ENCODE measurements around the gene GRAMD1B. TPM values are rescaled to one million over a fixed set of nuclear protein-coding genes. Genes with fewer than 3 reads are reported as not detected.

GRAMD1B gene
- total RNA-seq, 6 experiments from 2014 or later = 1.0 to 2.0 (median 1.5) TPM

DNA sequence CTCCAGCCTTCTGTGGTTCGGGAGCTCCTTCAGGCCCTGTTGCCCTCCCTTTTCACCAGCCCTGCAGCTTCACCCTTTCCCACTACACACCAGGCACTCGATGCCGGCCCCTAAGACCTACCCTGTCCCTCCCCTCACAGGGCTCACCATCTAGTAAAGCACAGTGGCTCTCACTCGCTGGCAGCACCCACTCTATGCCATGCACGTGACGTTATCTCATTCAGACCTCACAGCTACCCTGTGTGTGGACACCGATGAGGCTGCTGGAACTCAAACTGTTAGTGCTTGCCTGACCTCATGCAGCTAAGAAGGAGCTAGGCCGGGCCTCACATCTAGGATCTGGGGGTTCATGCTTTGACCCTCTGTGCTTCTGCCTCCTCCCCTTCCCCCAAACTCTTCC is 178.9 kb downstream of the GRAMD1B start:
- Histone ChIP-seq H3K36me3 (no peaks in the 10 kb centered on the region), H3K4me3 (no peak overlapping the region), H3K9me3 (no peaks in the 10 kb centered on the region), H3K27ac (no peak overlapping the region), H3K4me1 (no peaks in the 10 kb centered on the region), H3K27me3 (no peaks in the 10 kb centered on the region)
- DNase-seq (no peak), ATAC-seq (no peak)
- intact Hi-C loops (cut with DNase I) = no loop called here
- WGBS (ENCODE audit: insufficient coverage, low coverage, low lambda C conversion rate, missing lambda C conversion rate) = 58% methylated on average over 4 of the region's 8 CpGs
- no peak for TF ChIP-seq POLR2A (IDR thresholded peaks at IDR 0.05)
- TF ChIP-seq, protein P1, sequence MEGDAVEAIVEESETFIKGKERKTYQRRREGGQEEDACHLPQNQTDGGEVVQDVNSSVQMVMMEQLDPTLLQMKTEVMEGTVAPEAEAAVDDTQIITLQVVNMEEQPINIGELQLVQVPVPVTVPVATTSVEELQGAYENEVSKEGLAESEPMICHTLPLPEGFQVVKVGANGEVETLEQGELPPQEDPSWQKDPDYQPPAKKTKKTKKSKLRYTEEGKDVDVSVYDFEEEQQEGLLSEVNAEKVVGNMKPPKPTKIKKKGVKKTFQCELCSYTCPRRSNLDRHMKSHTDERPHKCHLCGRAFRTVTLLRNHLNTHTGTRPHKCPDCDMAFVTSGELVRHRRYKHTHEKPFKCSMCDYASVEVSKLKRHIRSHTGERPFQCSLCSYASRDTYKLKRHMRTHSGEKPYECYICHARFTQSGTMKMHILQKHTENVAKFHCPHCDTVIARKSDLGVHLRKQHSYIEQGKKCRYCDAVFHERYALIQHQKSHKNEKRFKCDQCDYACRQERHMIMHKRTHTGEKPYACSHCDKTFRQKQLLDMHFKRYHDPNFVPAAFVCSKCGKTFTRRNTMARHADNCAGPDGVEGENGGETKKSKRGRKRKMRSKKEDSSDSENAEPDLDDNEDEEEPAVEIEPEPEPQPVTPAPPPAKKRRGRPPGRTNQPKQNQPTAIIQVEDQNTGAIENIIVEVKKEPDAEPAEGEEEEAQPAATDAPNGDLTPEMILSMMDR (IDR thresholded peaks at IDR 0.05) = no peak

DNA sequence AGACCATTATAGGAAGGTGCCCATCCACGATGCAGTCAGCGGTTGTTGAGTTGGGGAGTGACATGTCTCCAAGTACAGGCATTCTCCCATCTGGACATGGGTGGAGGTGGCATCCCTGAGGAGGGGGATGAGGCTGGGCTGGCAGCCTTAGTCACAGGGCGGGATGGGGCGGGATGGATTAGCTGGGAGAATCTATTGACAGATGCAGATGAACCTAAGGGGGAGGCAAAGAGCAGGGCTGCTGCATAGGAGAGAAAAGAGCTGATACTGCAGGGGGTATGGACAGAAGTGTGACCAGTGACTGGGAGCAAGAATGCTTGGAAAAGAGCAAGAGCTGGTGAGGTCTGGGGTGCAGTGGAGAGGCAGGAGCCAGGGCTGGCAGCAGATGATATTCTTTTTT is 181.6 kb downstream of the GRAMD1B start:
- DNase-seq (no peak), ATAC-seq (no peak)
- H3K27me3 ChIP-seq = no peaks in the 10 kb centered on the region
- TF ChIP-seq, protein P1 (IDR thresholded peaks at IDR 0.05) = no peak
- no peak for TF ChIP-seq POLR2A (IDR thresholded peaks at IDR 0.05)
- H3K27ac ChIP-seq = no peak overlapping the region
- no peaks in the 10 kb centered on the region for H3K9me3 ChIP-seq
- H3K36me3 ChIP-seq = no peaks in the 10 kb centered on the region
- no peak overlapping the region for H3K4me3 ChIP-seq
- intact Hi-C loops (cut with DNase I) = no loop called here
- H3K4me1 ChIP-seq = no peaks in the 10 kb centered on the region
- 60% methylated on average over 3 of the region's 4 CpGs for WGBS (ENCODE audit: insufficient coverage, low coverage, low lambda C conversion rate, missing lambda C conversion rate)

DNA sequence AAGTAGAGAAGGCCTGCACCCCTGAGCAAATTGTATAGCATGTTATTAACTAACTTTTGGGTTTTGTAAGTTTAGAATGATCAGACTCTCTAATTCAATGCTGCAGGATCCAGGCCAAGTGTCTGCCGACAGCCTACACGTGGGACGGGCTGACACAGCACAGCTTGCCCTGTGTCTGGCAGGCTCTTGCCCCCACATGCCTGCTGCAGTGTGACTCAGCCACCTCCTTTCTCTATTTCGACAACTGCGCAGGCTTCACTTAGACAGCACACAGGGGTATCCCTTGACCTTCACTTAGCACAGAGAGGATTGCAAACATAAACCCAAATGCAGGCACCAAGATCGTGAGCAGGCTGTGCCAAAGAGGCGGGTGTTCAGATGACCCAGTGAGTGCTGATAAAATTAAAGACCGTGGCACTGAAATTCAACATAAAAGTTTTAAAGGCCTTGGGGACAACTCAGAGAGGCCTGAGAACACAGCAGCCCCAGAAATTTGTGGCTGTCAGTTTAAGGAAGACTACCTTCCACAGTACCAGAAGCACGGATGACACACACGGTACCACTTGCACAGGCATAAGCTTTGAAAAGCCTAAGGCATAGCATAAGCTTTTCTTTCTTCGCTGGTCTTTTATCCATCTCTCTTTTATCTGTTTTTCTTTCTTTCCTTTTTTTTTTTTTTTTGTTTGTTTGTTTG is 186.6 kb downstream of the GRAMD1B start:
- H3K4me1 ChIP-seq = no peaks in the 10 kb centered on the region
- H3K27me3 ChIP-seq = no peaks in the 10 kb centered on the region
- 64% methylated on average over 9 of the region's 11 CpGs for WGBS (ENCODE audit: insufficient coverage, low coverage, low lambda C conversion rate, missing lambda C conversion rate)
- H3K36me3 ChIP-seq = no peaks in the 10 kb centered on the region
- no peaks in the 10 kb centered on the region for H3K9me3 ChIP-seq
- intact Hi-C loops (cut with DNase I) = no loop called here
- no peak overlapping the region for H3K4me3 ChIP-seq
- no peak for DNase-seq
- ATAC-seq = peak in 1 of 4 donors; percentile 33
- H3K27ac ChIP-seq = no peak overlapping the region
- TF ChIP-seq, protein P1 (IDR thresholded peaks at IDR 0.05) = no peak
- no peak for TF ChIP-seq POLR2A (IDR thresholded peaks at IDR 0.05)

DNA sequence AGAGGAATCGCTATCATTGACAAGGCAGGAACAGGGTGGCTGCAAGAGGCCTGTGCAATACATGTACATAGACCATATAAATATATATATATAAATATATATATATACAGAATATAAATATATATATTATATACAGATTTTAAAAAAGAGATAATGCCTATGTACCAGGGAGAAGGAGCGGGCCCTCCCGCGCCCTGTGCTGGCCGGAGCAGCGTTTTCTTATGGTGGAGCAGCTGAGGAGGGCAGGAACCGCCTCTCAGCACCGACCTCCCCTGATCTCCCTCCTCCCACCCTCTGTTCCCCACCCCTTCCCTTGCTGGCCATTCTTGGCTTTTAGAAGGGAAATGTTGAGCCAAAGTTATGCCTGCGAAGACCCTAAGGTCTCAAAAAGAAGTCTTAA is 192.5 kb downstream of the GRAMD1B start:
- H3K27ac ChIP-seq = no peak overlapping the region
- TF ChIP-seq POLR2A (IDR thresholded peaks at IDR 0.05) = no peak
- H3K4me3 ChIP-seq = no peak overlapping the region
- no peak for ATAC-seq
- no peaks in the 10 kb centered on the region for H3K36me3 ChIP-seq
- no peaks in the 10 kb centered on the region for H3K4me1 ChIP-seq
- intact Hi-C loops (cut with DNase I) = no loop called here
- DNase-seq = no peak
- 81% methylated on average over 9 of the region's 9 CpGs for WGBS (ENCODE audit: insufficient coverage, low coverage, low lambda C conversion rate, missing lambda C conversion rate)
- no peaks in the 10 kb centered on the region for H3K9me3 ChIP-seq
- H3K27me3 ChIP-seq = no peaks in the 10 kb centered on the region

- ATAC-seq (no peak), DNase-seq (no peak)
- WGBS (ENCODE audit: insufficient coverage, low coverage, low lambda C conversion rate, missing lambda C conversion rate) = 66% methylated on average over 2 of the region's 2 CpGs
- Histone ChIP-seq H3K4me3 (no peak overlapping the region), H3K27ac (no peak overlapping the region), H3K36me3 (no peaks in the 10 kb centered on the region), H3K9me3 (no peaks in the 10 kb centered on the region), H3K27me3 (no peaks in the 10 kb centered on the region), H3K4me1 (no peaks in the 10 kb centered on the region)
- intact Hi-C loops (cut with DNase I) = no loop called here
- TF ChIP-seq POLR2A (IDR thresholded peaks at IDR 0.05) = no peak
- TF ChIP-seq, protein P1 (IDR thresholded peaks at IDR 0.05) = no peak
Observed at GRCh38 chr11:123624974-123625373, 194.9 kb downstream of the GRAMD1B start.
